Measurements from ENCODE around the gene MATN4.

Gene MATN4

GRCh38 chr20:45340236-45340847 is 32.2 kb upstream of the MATN4 start:
- no peak for DNase-seq

GRCh38 chr20:45339799-45340198 is 31.7 kb upstream of the MATN4 start:
- no peak for DNase-seq

GRCh38 chr20:45339084-45339483 is 31.0 kb upstream of the MATN4 start:
- DNase-seq: no peak

- DNase-seq: no peak
These were observed 30.3 kb upstream of the MATN4 start for GRCh38 chr20:45338121-45339030.

- no peak for DNase-seq
These were observed 29.4 kb upstream of the MATN4 start for GRCh38 chr20:45337367-45338120.

GRCh38 chr20:45336530-45337366 is 28.6 kb upstream of the MATN4 start:
- DNase-seq: no peak

GRCh38 chr20:45330476-45330875 is 22.4 kb upstream of the MATN4 start:
- no peak for DNase-seq

GRCh38 chr20:45329497-45330319 is 21.6 kb upstream of the MATN4 start:
- no peak for DNase-seq

- DNase-seq: no peak
These were observed 20.4 kb upstream of the MATN4 start for GRCh38 chr20:45328451-45328850.

- DNase-seq: no peak
These were observed 17.3 kb upstream of the MATN4 start for GRCh38 chr20:45325371-45325770.

- DNase-seq: no peak
These were observed 15.6 kb upstream of the MATN4 start for GRCh38 chr20:45323731-45324130.

GRCh38 chr20:45322952-45323383 is 14.9 kb upstream of the MATN4 start:
- no peak for DNase-seq

GRCh38 chr20:45320948-45321595 is 13.0 kb upstream of the MATN4 start:
- DNase-seq: no peak

- no peak for DNase-seq
These were observed 10.8 kb upstream of the MATN4 start for GRCh38 chr20:45318948-45319347.

GRCh38 chr20:45318386-45318939 is 10.4 kb upstream of the MATN4 start:
- no peak for DNase-seq

GRCh38 chr20:45317826-45318225 is 9.7 kb upstream of the MATN4 start:
- DNase-seq: no peak

GRCh38 chr20:45316150-45317080 is 8.3 kb upstream of the MATN4 start:
- DNase-seq: no peak

- no peak for DNase-seq
These were observed 7.6 kb upstream of the MATN4 start for GRCh38 chr20:45315672-45316071.

GRCh38 chr20:45313943-45314342 is 5.8 kb upstream of the MATN4 start:
- DNase-seq: no peak

Measured in activated T-cell treated with anti-CD3 and anti-CD28 coated beads, Interleukin-2, amount 50 U/mL, for 1 hour (primary cell).